ENCODE results near the gene ZNF185. TPM values are rescaled to one million over a fixed set of nuclear protein-coding genes. Genes with fewer than 3 reads are reported as not detected.

The ZNF185 gene
- total RNA-seq, 2 donors from 2014 or later = 13.5 to 20.7 TPM

GRCh38 chrX:152872522-152872921 lies 25.3 kb upstream of the ZNF185 start:
- no peak for DNase-seq
- no peaks in the 10 kb centered on the region for H3K4me1 Mint-ChIP-seq
- no peaks in the 10 kb centered on the region for H3K4me1 ChIP-seq (ENCODE audit: control insufficient read depth, insufficient read depth, low read length)
- peaks cover 30% of the 10 kb centered on the region for H3K36me3 Mint-ChIP-seq (ENCODE audit: low read depth)
- peaks cover 10% of the 10 kb centered on the region for H3K9me3 ChIP-seq (ENCODE audit: control insufficient read depth, low read length)
- H3K27me3 Mint-ChIP-seq (ENCODE audit: insufficient read depth) = peaks cover 8% of the 10 kb centered on the region
- peaks cover 11% of the 10 kb centered on the region for H3K36me3 ChIP-seq (ENCODE audit: control insufficient read depth, insufficient read depth, low read length)
- 100% methylated on average over 1 of the region's 2 CpGs; no CpG with 5 or more reads in 1 of the 2 experiments for WGBS, 2 experiments (ENCODE audit: insufficient coverage in 1 of 2, insufficient read length in 1 of 2)
- no peak for TF ChIP-seq CTCF (conservative IDR thresholded peaks at IDR 0.05)
- no peak overlapping the region for H3K27ac ChIP-seq (ENCODE audit: low read depth, low read length)
- no peak overlapping the region for H3K27ac Mint-ChIP-seq
- peaks cover 73% of the 10 kb centered on the region for H3K9me3 Mint-ChIP-seq
- H3K9ac ChIP-seq (ENCODE audit: extremely low read depth, low read length, poor library complexity, severe bottlenecking) = no peak overlapping the region
- H3K4me3 Mint-ChIP-seq = no peak overlapping the region
- H3K4me3 ChIP-seq (ENCODE audit: low read length) = no peak overlapping the region
- peaks cover under 1% of the 10 kb centered on the region for H3K27me3 ChIP-seq (ENCODE audit: control insufficient read depth, insufficient read depth, low read length, poor library complexity, severe bottlenecking)

DNA sequence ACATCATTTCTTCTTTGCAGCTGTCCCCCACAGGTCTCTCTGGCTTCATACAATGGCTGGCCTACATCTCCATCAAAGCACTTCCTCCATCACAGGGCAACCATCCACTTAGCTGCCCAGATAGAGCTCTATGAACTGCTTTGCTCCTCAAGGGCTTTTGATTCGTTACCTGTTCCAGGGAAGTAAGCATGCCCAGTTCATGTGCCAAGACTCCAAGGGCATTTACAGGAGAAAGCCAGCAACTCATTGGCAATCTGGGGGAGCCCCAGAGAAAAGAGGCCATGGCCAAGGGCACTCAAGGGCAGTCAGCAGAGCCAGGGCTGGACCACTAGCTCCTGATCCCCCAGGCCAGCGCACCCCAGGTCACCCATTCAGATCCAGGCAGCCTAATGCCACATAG lies 24.5 kb upstream of the ZNF185 start:
- peaks cover 81% of the 10 kb centered on the region for H3K9me3 Mint-ChIP-seq
- H3K27me3 Mint-ChIP-seq (ENCODE audit: insufficient read depth) = peaks cover 13% of the 10 kb centered on the region
- no peak for DNase-seq
- Histone ChIP-seq H3K4me1 (ENCODE audit: control insufficient read depth, insufficient read depth, low read length) (no peaks in the 10 kb centered on the region), H3K36me3 (ENCODE audit: control insufficient read depth, insufficient read depth, low read length) (peaks cover 11% of the 10 kb centered on the region), H3K4me3 (ENCODE audit: low read length) (no peak overlapping the region), H3K27ac (ENCODE audit: low read depth, low read length) (no peak overlapping the region), H3K9me3 (ENCODE audit: control insufficient read depth, low read length) (peaks cover 10% of the 10 kb centered on the region), H3K27me3 (ENCODE audit: control insufficient read depth, insufficient read depth, low read length, poor library complexity, severe bottlenecking) (peaks cover 8% of the 10 kb centered on the region), H3K9ac (ENCODE audit: extremely low read depth, low read length, poor library complexity, severe bottlenecking) (no peak overlapping the region)
- 83 to 94% methylated on average over 1 to 2 of the region's 2 CpGs for WGBS, 2 experiments (ENCODE audit: insufficient coverage in 1 of 2, insufficient read length in 1 of 2)
- no peaks in the 10 kb centered on the region for H3K4me1 Mint-ChIP-seq
- H3K4me3 Mint-ChIP-seq = no peak overlapping the region
- H3K27ac Mint-ChIP-seq = no peak overlapping the region
- TF ChIP-seq CTCF (conservative IDR thresholded peaks at IDR 0.05) = no peak
- H3K36me3 Mint-ChIP-seq (ENCODE audit: low read depth) = peaks cover 30% of the 10 kb centered on the region

GRCh38 chrX:152876931-152877840 lies 20.7 kb upstream of the ZNF185 start:
- Histone ChIP-seq H3K9ac (ENCODE audit: extremely low read depth, low read length, poor library complexity, severe bottlenecking) (no peak overlapping the region), H3K9me3 (ENCODE audit: control insufficient read depth, low read length) (peaks cover 10% of the 10 kb centered on the region), H3K36me3 (ENCODE audit: control insufficient read depth, insufficient read depth, low read length) (no peaks in the 10 kb centered on the region), H3K4me3 (ENCODE audit: low read length) (no peak overlapping the region), H3K27ac (ENCODE audit: low read depth, low read length) (no peak overlapping the region), H3K4me1 (ENCODE audit: control insufficient read depth, insufficient read depth, low read length) (no peaks in the 10 kb centered on the region), H3K27me3 (ENCODE audit: control insufficient read depth, insufficient read depth, low read length, poor library complexity, severe bottlenecking) (peaks cover 23% of the 10 kb centered on the region)
- H3K27me3 Mint-ChIP-seq (ENCODE audit: insufficient read depth) = peaks cover 25% of the 10 kb centered on the region
- H3K36me3 Mint-ChIP-seq (ENCODE audit: low read depth) = no peaks in the 10 kb centered on the region
- no peak overlapping the region for H3K4me3 Mint-ChIP-seq
- WGBS, 2 experiments (ENCODE audit: insufficient coverage in 1 of 2, insufficient read length in 1 of 2) = 91 to 100% methylated on average over 1 to 10 of the region's 10 CpGs
- peaks cover 8% of the 10 kb centered on the region for H3K4me1 Mint-ChIP-seq
- peaks cover 75% of the 10 kb centered on the region for H3K9me3 Mint-ChIP-seq
- TF ChIP-seq CTCF (conservative IDR thresholded peaks at IDR 0.05) = no peak
- peak; percentile 13 for DNase-seq
- no peak overlapping the region for H3K27ac Mint-ChIP-seq

Data from endodermal cell (in vitro differentiated cells).